Stimulated activated CD8-positive, alpha-beta memory T cell treated with anti-CD3 and anti-CD28 coated beads, Interleukin-4, amount 100 ng/mL, for 48 hours (primary cell): ENCODE results near the gene KIF6.

ENCODE experiments used
- DNase-seq: peaks from one replicate; pipeline ENCODE4 v3.0.0-alpha.2; 2020

Gene KIF6

GRCh38 chr6:39338397-39338796, 386.8 kb downstream of the KIF6 start:
- no peak for DNase-seq

GRCh38 chr6:39335780-39336545, 389.2 kb downstream of the KIF6 start:
- no peak for DNase-seq

GRCh38 chr6:39333644-39334438, 391.4 kb downstream of the KIF6 start:
- DNase-seq = no peak

GRCh38 chr6:39330476-39330875, 394.7 kb downstream of the KIF6 start:
- no peak for DNase-seq

- DNase-seq = no peak
Measured at GRCh38 chr6:39330057-39330456, 395.2 kb downstream of the KIF6 start.

- DNase-seq = no peak
Measured at GRCh38 chr6:39328066-39328465, 397.1 kb downstream of the KIF6 start.

GRCh38 chr6:39327507-39327906, 397.7 kb downstream of the KIF6 start:
- DNase-seq = no peak

- no peak for DNase-seq
Measured at GRCh38 chr6:39322306-39322850, 402.8 kb downstream of the KIF6 start, which contains the start of gene KCNK16. Gene KCNK16, minus strand, starts transcription at chr6:39322702. Its CDS starts 162 bp downstream, at chr6:39322540.

GRCh38 chr6:39321761-39322160, 403.4 kb downstream of the KIF6 start:
- DNase-seq = no peak

- DNase-seq = no peak
Measured at GRCh38 chr6:39320363-39320984, 404.7 kb downstream of the KIF6 start.

- DNase-seq = no peak
Measured at GRCh38 chr6:39319621-39320362, 405.4 kb downstream of the KIF6 start.

GRCh38 chr6:39317256-39317655, 408.0 kb downstream of the KIF6 start:
- DNase-seq = no peak

GRCh38 chr6:39314273-39314795, 410.9 kb downstream of the KIF6 start, which contains the start of gene KCNK17:
Gene KCNK17, minus strand, starts transcription at chr6:39314419. Its CDS starts 99 bp downstream, at chr6:39314320.
- no peak for DNase-seq

- no peak for DNase-seq
Measured at GRCh38 chr6:39313526-39314272, 411.5 kb downstream of the KIF6 start.

- no peak for DNase-seq
Measured at GRCh38 chr6:39312912-39313525, 412.2 kb downstream of the KIF6 start.

GRCh38 chr6:39310542-39310941, 414.7 kb downstream of the KIF6 start:
- DNase-seq = no peak

GRCh38 chr6:39309942-39310531, 415.2 kb downstream of the KIF6 start:
- DNase-seq = peak; percentile 78

- no peak for DNase-seq
Measured at GRCh38 chr6:39307462-39307861, 417.7 kb downstream of the KIF6 start.

GRCh38 chr6:39304951-39305350, 420.3 kb downstream of the KIF6 start:
- no peak for DNase-seq

- no peak for DNase-seq
Measured at GRCh38 chr6:39303425-39304153, 421.6 kb downstream of the KIF6 start.
